Vagina (tissue), 2 donors: Measurements from ENCODE around the gene HLA-DMA. TPM values are rescaled to one million over a fixed set of nuclear protein-coding genes. Genes with fewer than 3 reads are reported as not detected.

ENCODE experiments used
- DNase-seq, 2 donors: peaks; one replicate each; pipeline ENCODE4 v3.0.0-alpha.2; 2017; ENCODE audit errors: extremely low spot score in 2 of 2
- H3K27ac ChIP-seq: fragments of 200-600 bp; sonication (generic); one replicate; pipeline ENCODE4 v1.5.1; 2019
- H3K27me3 ChIP-seq: fragments of 200-600 bp; sonication (generic); one replicate; pipeline ENCODE4 v1.5.1; 2019
- H3K36me3 ChIP-seq, 2 donors: fragments of 200-600 bp; sonication (generic); one replicate each; pipeline ENCODE4 v1.5.1; 2017 to 2019
- H3K4me1 ChIP-seq: fragments of 200-600 bp; sonication (generic); one replicate; pipeline ENCODE4 v1.5.1; 2019
- H3K4me3 ChIP-seq, 2 donors: fragments of 200-600 bp; sonication (generic); 1 replicate in 1 of 2; 2 replicates in 1 of 2; pipeline ENCODE4 v1.5.1; 2016 to 2019
- H3K9me3 ChIP-seq: fragments of 200-600 bp; sonication (generic); one replicate; pipeline ENCODE4 v1.5.1; 2019
- POLR2A ChIP-seq, 2 donors: fragments of 450-650 bp; IDR thresholded peaks; one replicate each; pipeline ENCODE4 v1.6.1; 2017; ENCODE audit warnings: antibody characterized with exemption in 2 of 2, mild to moderate bottlenecking in 2 of 2, moderate library complexity in 2 of 2
- POLR2AphosphoS5 ChIP-seq, 2 donors: sonication (generic); formaldehyde crosslinking; IDR thresholded peaks; one replicate each; pipeline ENCODE4 v1.9.0; 2017; ENCODE audit warnings: antibody characterized with exemption in 2 of 2, mild to moderate bottlenecking in 2 of 2, low read depth in 1 of 2; ENCODE audit not compliant: insufficient read depth in 1 of 2
- intact Hi-C: fragments of 100-400 bp; cut with DNase I; formaldehyde crosslinking; loops from one replicate; pipeline ENCODE4 v1.15.1; 2023
- total RNA-seq: library from RNA; depleted of rRNA; stranded (reverse); fragments of >200 nt; gene quantifications from one replicate; pipeline ENCODE4 v1.2.3, GENCODE V29; 2016
- TF ChIP-seq, protein P1 (sequence below), 3 experiments: fragments of 450-650 bp in 2 of 3; fragments of 200-600 bp in 1 of 3; sonication (generic) in 1 of 3; IDR thresholded peaks; one replicate each; pipeline ENCODE4 v1.5.1; 2017 to 2019; ENCODE audit warnings: antibody characterized with exemption in 3 of 3, mild to moderate bottlenecking in 2 of 3, moderate library complexity in 2 of 3

The HLA-DMA gene
- total RNA-seq, 1 donor from 2014 or later = 27.7 TPM

- DNase-seq = no peak
- intact Hi-C loops = loop anchor here (10.0 kb wide), 1 partner anchor 1005 kb away; the partner anchor contains the start of gene DXO
- peaks cover 67% of the 10 kb centered on the region for H3K4me1 ChIP-seq
- H3K27me3 ChIP-seq = no peaks in the 10 kb centered on the region
- H3K27ac ChIP-seq = no peak overlapping the region
- H3K9me3 ChIP-seq = no peaks in the 10 kb centered on the region
- TF ChIP-seq POLR2AphosphoS5 (IDR thresholded peaks at IDR 0.05; ENCODE audit: insufficient read depth in 1 of 2, low read depth in 1 of 2) = no peak
- no peak for TF ChIP-seq POLR2A (IDR thresholded peaks at IDR 0.05)
- TF ChIP-seq, protein P1, sequence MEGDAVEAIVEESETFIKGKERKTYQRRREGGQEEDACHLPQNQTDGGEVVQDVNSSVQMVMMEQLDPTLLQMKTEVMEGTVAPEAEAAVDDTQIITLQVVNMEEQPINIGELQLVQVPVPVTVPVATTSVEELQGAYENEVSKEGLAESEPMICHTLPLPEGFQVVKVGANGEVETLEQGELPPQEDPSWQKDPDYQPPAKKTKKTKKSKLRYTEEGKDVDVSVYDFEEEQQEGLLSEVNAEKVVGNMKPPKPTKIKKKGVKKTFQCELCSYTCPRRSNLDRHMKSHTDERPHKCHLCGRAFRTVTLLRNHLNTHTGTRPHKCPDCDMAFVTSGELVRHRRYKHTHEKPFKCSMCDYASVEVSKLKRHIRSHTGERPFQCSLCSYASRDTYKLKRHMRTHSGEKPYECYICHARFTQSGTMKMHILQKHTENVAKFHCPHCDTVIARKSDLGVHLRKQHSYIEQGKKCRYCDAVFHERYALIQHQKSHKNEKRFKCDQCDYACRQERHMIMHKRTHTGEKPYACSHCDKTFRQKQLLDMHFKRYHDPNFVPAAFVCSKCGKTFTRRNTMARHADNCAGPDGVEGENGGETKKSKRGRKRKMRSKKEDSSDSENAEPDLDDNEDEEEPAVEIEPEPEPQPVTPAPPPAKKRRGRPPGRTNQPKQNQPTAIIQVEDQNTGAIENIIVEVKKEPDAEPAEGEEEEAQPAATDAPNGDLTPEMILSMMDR (IDR thresholded peaks at IDR 0.05) = no peak
- peaks cover 0 to 77% of the 10 kb centered on the region in 2 donors for H3K36me3 ChIP-seq
- H3K4me3 ChIP-seq = no peak overlapping the region
These were observed 27.0 kb upstream of the HLA-DMA start for GRCh38 chr6:32979720-32980487.

GRCh38 chr6:32977953-32978324, 25.0 kb upstream of the HLA-DMA start:
- intact Hi-C loops = loop anchor here (10.0 kb wide), 1 partner anchor 1003 kb away; the partner anchor contains the start of gene DXO
- DNase-seq = no peak
- TF ChIP-seq POLR2A (IDR thresholded peaks at IDR 0.05) (no peak), POLR2AphosphoS5 (IDR thresholded peaks at IDR 0.05; ENCODE audit: insufficient read depth in 1 of 2, low read depth in 1 of 2) (no peak)
- TF ChIP-seq, protein P1 (IDR thresholded peaks at IDR 0.05) = no peak
- Histone ChIP-seq H3K27me3 (no peaks in the 10 kb centered on the region), H3K9me3 (no peaks in the 10 kb centered on the region), H3K4me3 (no peak overlapping the region), H3K4me1 (peaks cover 76% of the 10 kb centered on the region), H3K36me3 (peaks cover 0 to 83% of the 10 kb centered on the region in 2 donors), H3K27ac (no peak overlapping the region)

DNA sequence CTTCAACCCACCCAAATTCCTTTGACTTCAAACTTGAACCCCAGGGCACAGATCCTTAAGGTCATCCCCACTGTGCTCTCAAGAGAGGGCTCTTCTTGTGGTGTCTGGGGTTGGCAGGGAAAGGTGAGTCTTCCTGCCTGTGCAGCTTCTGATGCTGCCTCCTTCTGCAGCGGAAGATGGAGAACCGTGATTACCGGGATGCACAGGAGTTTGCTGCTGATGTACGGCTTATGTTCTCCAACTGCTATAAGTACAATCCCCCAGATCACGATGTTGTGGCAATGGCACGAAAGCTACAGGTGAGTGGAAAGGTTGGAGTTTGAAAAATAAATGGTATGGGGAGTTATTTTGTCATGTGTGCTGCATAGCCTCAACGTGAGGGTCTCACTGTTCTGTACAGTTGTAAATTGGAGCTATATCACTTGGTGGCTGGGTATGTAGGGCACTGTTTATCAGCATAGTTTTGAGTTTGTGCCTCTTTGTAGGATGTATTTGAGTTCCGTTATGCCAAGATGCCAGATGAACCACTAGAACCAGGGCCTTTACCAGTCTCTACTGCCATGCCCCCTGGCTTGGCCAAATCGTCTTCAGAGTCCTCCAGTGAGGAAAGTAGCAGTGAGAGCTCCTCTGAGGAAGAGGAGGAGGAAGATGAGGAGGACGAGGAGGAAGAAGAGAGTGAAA, 24.5 kb upstream of the HLA-DMA start:
- H3K4me1 ChIP-seq = peaks cover 76% of the 10 kb centered on the region
- H3K27me3 ChIP-seq = no peaks in the 10 kb centered on the region
- H3K9me3 ChIP-seq = no peaks in the 10 kb centered on the region
- H3K4me3 ChIP-seq = no peak overlapping the region
- TF ChIP-seq, protein P1 (IDR thresholded peaks at IDR 0.05) = no peak
- TF ChIP-seq POLR2A (IDR thresholded peaks at IDR 0.05) (no peak), POLR2AphosphoS5 (IDR thresholded peaks at IDR 0.05; ENCODE audit: insufficient read depth in 1 of 2, low read depth in 1 of 2) (no peak)
- DNase-seq = no peak
- peaks cover 0 to 85% of the 10 kb centered on the region in 2 donors for H3K36me3 ChIP-seq
- intact Hi-C loops = loop anchor here (10.0 kb wide), 1 partner anchor 1003 kb away; the partner anchor contains the start of gene DXO
- no peak overlapping the region for H3K27ac ChIP-seq

- Histone ChIP-seq H3K4me1 (peaks cover 69% of the 10 kb centered on the region), H3K27me3 (no peaks in the 10 kb centered on the region)
- intact Hi-C loops = loop anchor here (10.0 kb wide), 1 partner anchor 1002 kb away; the partner anchor contains the start of gene DXO
These were observed 23.6 kb upstream of the HLA-DMA start for GRCh38 chr6:32976334-32977069.

More at GRCh38 chr6:32976334-32977069, 23.6 kb upstream of the HLA-DMA start:
- Histone ChIP-seq H3K36me3 (peaks cover 0 to 78% of the 10 kb centered on the region in 2 donors), H3K27ac (no peak overlapping the region), H3K4me3 (no peak overlapping the region), H3K9me3 (no peaks in the 10 kb centered on the region)
- no peak for TF ChIP-seq POLR2AphosphoS5 (IDR thresholded peaks at IDR 0.05; ENCODE audit: insufficient read depth in 1 of 2, low read depth in 1 of 2)
- TF ChIP-seq, protein P1 (IDR thresholded peaks at IDR 0.05) = no peak
- no peak for TF ChIP-seq POLR2A (IDR thresholded peaks at IDR 0.05)
- no peak for DNase-seq
